Stimulated activated CD8-positive, alpha-beta memory T cell treated with anti-CD3 and anti-CD28 coated beads, Interleukin-7, amount 100 ng/mL, for 48 hours (primary cell): ENCODE measurements around the gene DVL2.
A peak's percentile ranks its signal among the peaks of the same experiment; 100 is the strongest.
"Not testable (repeated sequence)": the region's sequence is repeated elsewhere in the genome, so short reads cannot be mapped to it uniquely, and the experiment has no call there.

Source experiments
- DNase-seq, 2 donors: peaks; one replicate each; pipeline ENCODE4 v3.0.0-alpha.2; 2020; ENCODE audit warnings: low read depth in 1 of 2; ENCODE audit errors: extremely low read depth in 1 of 2

Gene DVL2

DNA sequence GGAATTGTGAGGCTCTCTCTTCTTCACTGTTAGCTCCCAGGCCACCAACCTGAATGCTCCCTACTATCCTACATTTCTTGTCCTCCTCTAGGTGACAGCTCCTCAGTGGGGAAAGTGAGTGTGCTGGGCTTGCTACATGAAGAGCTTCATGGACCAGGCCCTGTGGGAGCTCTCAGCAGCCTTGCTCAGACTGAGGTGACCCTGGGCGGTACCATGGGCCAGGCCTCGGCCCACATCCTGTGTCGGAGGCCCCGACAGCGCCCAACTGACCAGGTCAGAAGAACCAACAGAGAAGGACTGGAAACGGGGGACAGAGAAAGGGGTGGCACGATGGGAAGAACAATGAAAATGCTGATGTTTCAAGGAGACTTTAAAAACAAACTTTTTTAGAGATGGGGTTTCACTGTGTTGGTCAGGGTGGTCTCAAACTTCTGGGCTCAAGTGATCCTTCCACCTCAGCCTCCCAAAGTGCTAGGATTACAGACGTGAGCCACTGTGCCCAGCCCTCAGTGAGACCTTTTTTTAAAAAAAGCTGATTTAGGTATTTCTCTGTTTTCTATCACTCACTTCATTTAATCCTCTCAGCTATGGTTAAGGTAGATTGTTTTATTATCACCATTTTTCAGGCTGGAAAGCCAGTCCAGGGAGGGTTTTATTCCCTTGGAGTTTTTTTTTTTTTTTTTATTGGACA is 22.6 kb upstream of the DVL2 start:
- no peak for DNase-seq

GRCh38 chr17:7254511-7254910 is 20.2 kb upstream of the DVL2 start:
- DNase-seq: no peak

- no peak for DNase-seq
These were observed 18.8 kb upstream of the DVL2 start for GRCh38 chr17:7253082-7253481.

GRCh38 chr17:7252176-7253043 is 18.1 kb upstream of the DVL2 start, which contains the start of gene ELP5:
TSS of gene ELP5 (plus strand) at chr17:7252215. CDS start at chr17:7252551, 336 bp downstream.
- DNase-seq: peak; percentile 79 to 88

GRCh38 chr17:7251661-7252175 is 17.4 kb upstream of the DVL2 start, which contains the start of gene CTDNEP1:
TSS of gene CTDNEP1 (minus strand) at chr17:7251734. CDS start at chr17:7251296, 438 bp downstream.
- DNase-seq: peak; percentile 97

DNA sequence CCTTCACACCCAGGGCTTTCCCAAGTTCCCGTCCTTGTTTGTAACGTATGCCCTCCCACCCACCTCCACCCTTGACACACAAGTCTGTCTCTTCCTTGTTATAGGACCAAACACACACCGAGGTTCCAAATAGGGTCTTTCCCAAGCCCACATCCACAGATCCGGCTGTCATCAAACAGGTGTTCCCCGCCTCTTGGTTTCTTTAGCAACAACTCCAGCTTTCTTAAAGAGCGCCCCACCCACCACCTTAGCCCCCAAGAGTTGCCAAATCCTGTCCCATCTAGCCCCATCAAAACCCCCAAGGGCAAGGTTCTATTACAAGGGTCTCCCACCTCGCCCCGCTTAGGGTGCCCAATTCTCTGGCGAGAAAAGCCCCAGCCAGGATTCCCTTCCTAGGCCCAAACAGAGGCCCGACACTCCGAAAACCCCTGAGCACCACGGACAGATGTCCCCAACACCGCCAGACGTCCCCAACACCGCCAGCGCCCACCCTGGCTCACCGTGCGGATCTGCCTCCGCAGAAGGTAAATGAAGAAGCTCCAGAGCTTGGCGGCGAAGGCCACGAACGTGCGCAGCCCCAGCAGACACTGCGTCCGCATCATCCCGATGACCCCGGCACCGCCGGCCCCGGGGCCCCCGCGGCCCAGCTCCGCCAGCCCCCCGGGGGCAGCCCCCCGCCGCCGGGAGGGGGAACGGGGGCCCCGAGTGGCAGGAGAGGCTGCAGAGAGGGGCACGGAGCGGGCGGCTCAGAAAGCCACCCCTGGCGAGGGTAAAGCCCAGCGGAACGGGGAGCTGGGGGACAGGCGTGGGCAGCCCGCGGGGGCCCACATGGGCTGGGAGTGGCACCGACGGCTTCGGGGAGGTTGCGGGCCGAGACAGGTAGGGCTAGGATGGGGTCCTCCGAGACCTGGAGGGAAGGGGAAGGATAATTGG is 16.6 kb upstream of the DVL2 start:
- DNase-seq: no peak

DNA sequence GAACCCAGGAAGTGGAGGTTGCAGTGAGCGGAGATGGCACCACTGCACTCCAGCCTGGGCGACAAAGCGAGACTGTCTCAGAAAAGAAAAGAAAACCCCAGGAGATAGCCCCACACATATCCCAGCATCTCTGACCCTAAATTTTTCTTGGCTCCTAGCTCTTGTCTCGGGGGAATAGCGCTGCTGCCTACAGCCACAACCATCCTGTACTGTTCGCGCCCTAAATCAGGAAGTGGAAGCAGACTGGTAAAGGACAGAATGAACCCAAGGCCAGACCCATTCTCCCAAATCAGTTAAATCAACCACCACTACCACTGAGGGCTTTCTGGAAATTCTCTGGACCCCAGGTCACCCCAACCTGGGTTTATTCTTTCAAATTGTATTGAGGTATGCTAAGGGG is 15.5 kb upstream of the DVL2 start:
- no peak for DNase-seq

- DNase-seq: no peak
These were observed 14.9 kb upstream of the DVL2 start for GRCh38 chr17:7249214-7249613.

DNA sequence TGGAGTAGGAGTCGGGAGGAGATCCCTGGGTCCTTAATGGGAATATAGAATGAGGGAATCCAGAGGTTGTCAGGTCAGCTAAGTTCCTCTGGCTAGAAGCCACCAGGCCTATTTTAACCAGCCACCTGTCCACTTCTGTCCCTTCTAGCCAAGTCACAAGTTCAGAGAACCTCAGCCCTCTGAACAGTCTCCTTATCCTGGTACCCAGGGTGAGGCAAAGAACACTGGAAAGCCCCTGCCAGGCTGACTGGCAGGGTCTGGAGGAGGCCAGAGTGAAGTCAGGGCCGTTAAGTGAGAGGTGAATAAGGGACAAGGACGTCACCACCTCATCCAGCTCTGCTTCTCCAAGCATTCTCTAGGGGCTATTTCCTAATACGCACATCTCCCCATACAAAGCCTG is 14.5 kb upstream of the DVL2 start:
- no peak for DNase-seq

DNA sequence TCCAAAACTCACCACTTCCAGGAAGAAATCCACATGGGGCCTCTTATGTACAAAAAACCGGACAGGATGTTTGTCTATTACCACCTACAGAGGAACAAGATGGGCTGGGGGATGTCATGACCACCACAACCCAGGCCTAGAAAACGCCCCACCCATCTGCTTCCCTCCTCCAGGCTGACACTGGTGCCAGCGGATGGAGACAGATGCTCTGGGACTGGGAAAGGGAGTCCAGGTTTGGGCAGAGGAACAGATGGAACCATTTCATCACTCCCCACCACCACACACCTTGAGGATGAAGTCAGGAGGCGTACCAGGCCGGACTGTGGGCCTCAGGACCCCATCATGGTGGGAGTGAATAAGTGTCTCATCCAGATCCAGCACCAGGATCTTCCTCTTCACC is 12.5 kb upstream of the DVL2 start:
- no peak for DNase-seq

- DNase-seq: not testable (repeated sequence)
These were observed 9.5 kb upstream of the DVL2 start for GRCh38 chr17:7243838-7244237.

DNA sequence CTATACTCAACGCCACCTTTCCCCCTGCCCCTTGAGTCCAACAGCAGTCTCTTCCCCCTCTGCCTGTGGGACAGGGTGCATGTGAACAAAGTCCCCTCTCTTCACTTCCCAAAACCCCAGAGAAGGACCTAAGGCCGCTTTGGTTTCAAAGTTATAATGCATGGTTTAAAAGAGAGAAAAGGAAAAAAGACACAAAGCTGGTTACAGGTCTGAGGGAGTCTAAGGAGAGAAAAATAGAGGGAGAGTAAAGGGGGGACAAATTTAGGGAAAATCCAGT is 9.1 kb upstream of the DVL2 start:
- no peak for DNase-seq

DNA sequence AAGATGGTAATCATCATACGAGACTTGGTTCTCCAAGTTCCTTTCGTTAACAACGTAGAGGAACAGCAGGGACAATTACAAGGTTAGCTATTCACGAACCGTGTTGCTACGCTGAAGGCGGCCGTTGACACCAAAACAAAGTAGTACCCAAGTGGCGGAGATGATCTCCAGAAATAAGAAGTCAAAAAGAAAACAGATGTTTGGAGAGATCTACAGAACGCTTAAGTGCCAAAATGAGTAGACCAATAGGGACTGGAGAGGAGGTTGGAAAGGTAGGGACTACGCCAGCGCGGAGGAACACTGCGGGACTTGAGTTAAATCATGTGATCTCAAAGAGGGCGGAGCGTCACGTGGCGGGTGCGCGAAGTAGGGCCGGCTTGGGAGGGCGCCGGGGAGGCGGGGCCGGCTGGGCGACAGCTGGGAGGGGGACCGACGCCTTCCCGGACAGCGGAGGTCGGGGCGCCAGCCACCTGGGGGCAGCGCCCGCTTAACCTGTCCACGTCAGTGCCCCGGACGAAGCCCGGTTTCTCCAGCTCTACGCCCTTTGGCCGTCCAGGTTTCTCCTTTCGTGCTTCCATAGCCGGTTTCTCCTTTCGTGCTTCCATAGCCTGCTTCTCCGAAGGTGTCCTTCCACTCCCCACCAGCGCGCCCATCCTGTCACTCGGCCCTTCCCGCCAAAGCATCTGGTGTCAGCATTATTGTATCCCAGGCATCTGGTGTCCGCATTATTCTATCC is 8.6 kb upstream of the DVL2 start:
- DNase-seq: peak; percentile 82 to 84

GRCh38 chr17:7241783-7242716 is 7.7 kb upstream of the DVL2 start, which contains the start of gene GABARAP:
TSS of gene GABARAP (minus strand) at chr17:7242449. CDS start at chr17:7242330, 119 bp downstream.
- DNase-seq: peak; percentile 80 to 83

DNA sequence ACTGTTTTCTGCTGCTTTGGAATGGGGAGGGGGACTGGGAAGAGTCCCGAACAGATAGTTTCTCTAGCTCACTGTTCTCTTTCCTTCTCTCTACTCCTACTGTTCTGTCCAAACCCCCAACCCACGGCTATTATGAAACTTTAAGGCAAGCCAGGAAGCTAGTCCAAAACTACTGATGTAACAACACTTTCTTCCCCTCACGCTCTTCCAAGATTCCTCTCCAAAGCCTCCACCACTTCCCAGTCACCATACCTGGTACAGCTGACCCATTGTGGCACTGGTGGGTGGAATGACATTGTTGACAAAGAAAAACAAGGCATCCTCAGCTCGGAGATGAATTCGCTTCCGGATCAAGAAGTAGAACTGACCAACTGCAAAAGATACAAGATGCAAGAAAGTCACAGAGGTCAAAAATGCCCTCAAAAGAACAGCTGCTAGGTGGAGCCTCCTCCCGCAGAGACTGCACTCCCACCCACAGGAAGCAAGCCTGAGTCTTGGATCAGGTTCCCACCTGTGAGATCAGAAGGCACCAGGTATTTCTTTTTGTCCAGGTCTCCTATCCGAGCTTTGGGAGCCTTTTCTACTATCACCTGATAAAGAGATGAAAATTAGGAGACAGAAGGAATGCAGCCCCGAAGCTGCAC is 6.9 kb upstream of the DVL2 start:
- DNase-seq: no peak

DNA sequence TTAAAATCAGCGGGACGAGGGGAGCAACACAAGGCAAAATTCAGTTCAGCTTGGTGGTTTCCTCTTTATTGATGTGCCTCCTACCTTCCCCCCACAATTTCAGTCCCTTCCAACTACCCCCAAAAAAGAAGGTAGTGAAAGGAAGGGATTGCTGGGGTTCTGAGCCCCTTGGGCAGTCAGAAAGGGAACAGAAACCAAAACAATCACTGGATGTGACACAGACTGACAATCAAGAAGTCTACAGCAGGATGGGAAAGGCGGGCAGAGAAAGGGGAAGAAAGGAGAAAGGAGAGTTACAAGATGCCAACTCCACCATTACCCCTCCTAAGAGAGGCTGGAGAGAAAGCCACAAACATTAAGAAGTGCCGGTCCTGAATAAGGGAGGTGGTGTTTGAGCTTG is 6.1 kb upstream of the DVL2 start:
- DNase-seq: no peak

DNA sequence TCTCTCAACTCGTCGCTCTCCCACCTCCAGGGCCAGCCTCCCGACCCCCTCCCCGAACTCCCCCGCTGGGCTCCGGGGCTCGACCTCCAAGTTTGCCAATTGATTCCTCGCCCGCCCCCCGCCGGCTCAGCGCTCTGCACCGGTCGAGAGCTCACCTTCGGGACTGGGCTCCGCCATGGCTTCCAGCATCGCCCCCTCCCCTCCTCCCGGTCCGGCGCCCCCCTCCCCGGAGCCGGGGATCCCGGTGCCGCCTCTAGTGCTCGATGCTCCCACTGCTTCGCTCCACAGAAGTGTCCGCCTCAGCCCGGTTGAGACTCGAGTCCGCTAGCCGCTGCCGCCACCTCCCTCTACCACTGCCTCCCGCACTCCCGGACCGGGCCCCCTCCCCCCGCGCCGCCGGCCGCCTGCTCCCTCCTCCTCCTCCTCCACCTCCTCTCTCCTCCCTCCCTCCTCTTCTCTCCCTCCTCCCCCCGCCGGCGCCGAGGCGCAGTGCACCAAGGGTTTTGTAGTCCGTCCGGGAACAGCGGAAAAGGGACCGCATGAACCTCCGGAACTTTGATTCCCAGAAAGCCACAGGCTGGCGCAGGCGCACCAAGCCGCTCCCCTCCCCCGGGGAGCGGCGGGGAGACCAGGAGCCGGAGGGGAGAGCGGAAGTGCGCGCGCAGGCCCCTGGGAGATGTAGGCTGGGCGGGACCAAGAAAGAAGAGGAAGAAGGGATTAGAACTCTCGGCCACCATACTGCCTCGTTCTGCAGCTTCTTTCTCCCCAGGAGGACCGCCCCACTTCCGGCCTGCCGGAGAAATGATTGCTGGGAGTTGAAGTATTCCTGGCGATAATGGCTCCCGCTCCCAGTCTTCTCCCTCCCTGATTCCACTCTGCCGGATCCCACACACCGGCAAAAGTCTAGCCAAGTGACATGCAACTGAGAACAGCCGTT is 5.0 kb upstream of the DVL2 start, which contains the start of gene PHF23:
TSS of gene PHF23 (minus strand) at position 367 of the 937 bp plus-strand sequence. CDS start at position 189, 178 bp downstream.
- DNase-seq: peak; percentile 96
